Measurements from ENCODE around the gene CLIC6. TPM values are rescaled to one million over a fixed set of nuclear protein-coding genes. Genes with fewer than 3 reads are reported as not detected.

Gene CLIC6
- total RNA-seq, 2 experiments from 2014 or later, result not detected

DNA sequence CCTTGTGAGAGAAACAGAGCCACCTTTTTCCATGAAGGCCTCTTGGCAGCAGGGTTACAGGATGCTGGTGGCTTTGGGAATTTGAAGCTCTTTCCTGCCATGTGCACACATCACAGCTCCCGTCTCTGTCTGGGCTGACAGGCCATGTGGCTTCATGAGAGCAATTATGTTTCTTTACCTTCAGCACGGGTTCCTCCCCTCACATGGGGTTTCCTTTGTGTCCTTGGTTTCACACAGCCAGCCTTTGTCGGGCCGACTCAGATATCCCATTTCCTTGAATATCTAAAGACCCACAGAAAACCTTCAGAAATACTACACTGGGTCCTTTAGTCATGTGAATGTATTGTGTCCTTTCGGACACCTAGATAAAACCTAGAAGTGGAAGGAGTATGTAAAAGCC is 7.1 kb downstream of the CLIC6 start:
- H3K4me1 ChIP-seq (ENCODE audit: insufficient read depth, low read length, poor library complexity, severe bottlenecking), result no peaks in the 10 kb centered on the region
- intact Hi-C loops (cut with micrococcal nuclease; ENCODE audit: unreplicated experiment), result no loop called here
- no peak overlapping the region for H2AFZ ChIP-seq (ENCODE audit: low read length)
- no peaks in the 10 kb centered on the region for H3K79me2 ChIP-seq (ENCODE audit: insufficient read depth, low read depth, low read length)
- TF ChIP-seq, protein P1, sequence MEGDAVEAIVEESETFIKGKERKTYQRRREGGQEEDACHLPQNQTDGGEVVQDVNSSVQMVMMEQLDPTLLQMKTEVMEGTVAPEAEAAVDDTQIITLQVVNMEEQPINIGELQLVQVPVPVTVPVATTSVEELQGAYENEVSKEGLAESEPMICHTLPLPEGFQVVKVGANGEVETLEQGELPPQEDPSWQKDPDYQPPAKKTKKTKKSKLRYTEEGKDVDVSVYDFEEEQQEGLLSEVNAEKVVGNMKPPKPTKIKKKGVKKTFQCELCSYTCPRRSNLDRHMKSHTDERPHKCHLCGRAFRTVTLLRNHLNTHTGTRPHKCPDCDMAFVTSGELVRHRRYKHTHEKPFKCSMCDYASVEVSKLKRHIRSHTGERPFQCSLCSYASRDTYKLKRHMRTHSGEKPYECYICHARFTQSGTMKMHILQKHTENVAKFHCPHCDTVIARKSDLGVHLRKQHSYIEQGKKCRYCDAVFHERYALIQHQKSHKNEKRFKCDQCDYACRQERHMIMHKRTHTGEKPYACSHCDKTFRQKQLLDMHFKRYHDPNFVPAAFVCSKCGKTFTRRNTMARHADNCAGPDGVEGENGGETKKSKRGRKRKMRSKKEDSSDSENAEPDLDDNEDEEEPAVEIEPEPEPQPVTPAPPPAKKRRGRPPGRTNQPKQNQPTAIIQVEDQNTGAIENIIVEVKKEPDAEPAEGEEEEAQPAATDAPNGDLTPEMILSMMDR (conservative IDR thresholded peaks at IDR 0.05; ENCODE audit: low read length), result no peak
- TF ChIP-seq EZH2phosphoT487 (IDR thresholded peaks at IDR 0.05; ENCODE audit: borderline replicate concordance, low read depth, low read length), result no peak
- no peaks in the 10 kb centered on the region for H3K9me2 ChIP-seq (ENCODE audit: insufficient read depth, low read length)
- no peak overlapping the region for H3K4me2 ChIP-seq (ENCODE audit: low read length)
- DNase-seq (ENCODE audit: low spot score), result no peak
- ChIA-PET POLR2A (interaction anchor here (0.7 kb wide), 1 partner anchor 1095 kb away, joined by 3 read pairs; no protein-coding TSS in a partner anchor), CTCF (ENCODE audit: unreplicated experiment) (no interaction called here)
- no peaks in the 10 kb centered on the region for H4K20me1 ChIP-seq (ENCODE audit: insufficient read depth, low read length)
- no peak overlapping the region for H3K4me3 ChIP-seq (ENCODE audit: low read depth, low read length, poor library complexity, severe bottlenecking)
- H3K27ac ChIP-seq (ENCODE audit: low read depth, low read length, poor library complexity, severe bottlenecking), result no peak overlapping the region
- H3K36me3 ChIP-seq (ENCODE audit: insufficient read depth, low read length), result no peaks in the 10 kb centered on the region
- H3K9me3 ChIP-seq (ENCODE audit: low read length), result no peaks in the 10 kb centered on the region
- no TSS peak for BruUV-seq (replicated peaks)

DNA sequence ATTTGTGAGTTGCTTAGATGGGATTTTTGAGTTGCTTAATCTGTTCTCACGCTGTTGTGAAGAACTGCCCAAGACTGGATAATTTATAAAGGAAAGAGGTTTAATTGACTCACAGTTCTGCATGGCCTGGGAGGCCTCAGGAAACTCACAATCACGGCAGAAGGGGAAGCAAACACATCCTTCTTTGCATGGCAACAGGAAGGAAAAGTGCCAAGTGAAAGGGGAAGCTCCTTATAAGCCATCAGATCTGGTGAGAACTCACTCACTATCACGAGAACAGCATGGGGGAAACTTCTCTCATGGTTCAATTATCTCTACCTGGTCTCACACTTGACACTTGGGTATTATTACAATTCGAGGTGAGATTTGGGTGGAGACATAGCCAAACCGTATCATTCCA is 10.3 kb downstream of the CLIC6 start:
- no peaks in the 10 kb centered on the region for H3K79me2 ChIP-seq (ENCODE audit: insufficient read depth, low read depth, low read length)
- TF ChIP-seq, protein P1 (conservative IDR thresholded peaks at IDR 0.05; ENCODE audit: low read length), result no peak
- TF ChIP-seq EZH2phosphoT487 (IDR thresholded peaks at IDR 0.05; ENCODE audit: borderline replicate concordance, low read depth, low read length), result no peak
- no peak overlapping the region for H3K4me2 ChIP-seq (ENCODE audit: low read length)
- H3K9me3 ChIP-seq (ENCODE audit: low read length), result no peaks in the 10 kb centered on the region
- CTCF ChIA-PET (ENCODE audit: unreplicated experiment), result no interaction called here
- no peak overlapping the region for H3K4me3 ChIP-seq (ENCODE audit: low read depth, low read length, poor library complexity, severe bottlenecking)
- BruUV-seq (replicated peaks), result no TSS peak
- intact Hi-C loops (cut with micrococcal nuclease; ENCODE audit: unreplicated experiment), result no loop called here
- POLR2A ChIA-PET, result no interaction called here
- H3K4me1 ChIP-seq (ENCODE audit: insufficient read depth, low read length, poor library complexity, severe bottlenecking), result no peaks in the 10 kb centered on the region
- no peaks in the 10 kb centered on the region for H3K36me3 ChIP-seq (ENCODE audit: insufficient read depth, low read length)
- no peak overlapping the region for H3K27ac ChIP-seq (ENCODE audit: low read depth, low read length, poor library complexity, severe bottlenecking)
- no peak for DNase-seq (ENCODE audit: low spot score)
- H3K9me2 ChIP-seq (ENCODE audit: insufficient read depth, low read length), result no peaks in the 10 kb centered on the region
- H2AFZ ChIP-seq (ENCODE audit: low read length), result no peak overlapping the region
- no peaks in the 10 kb centered on the region for H4K20me1 ChIP-seq (ENCODE audit: insufficient read depth, low read length)

DNA sequence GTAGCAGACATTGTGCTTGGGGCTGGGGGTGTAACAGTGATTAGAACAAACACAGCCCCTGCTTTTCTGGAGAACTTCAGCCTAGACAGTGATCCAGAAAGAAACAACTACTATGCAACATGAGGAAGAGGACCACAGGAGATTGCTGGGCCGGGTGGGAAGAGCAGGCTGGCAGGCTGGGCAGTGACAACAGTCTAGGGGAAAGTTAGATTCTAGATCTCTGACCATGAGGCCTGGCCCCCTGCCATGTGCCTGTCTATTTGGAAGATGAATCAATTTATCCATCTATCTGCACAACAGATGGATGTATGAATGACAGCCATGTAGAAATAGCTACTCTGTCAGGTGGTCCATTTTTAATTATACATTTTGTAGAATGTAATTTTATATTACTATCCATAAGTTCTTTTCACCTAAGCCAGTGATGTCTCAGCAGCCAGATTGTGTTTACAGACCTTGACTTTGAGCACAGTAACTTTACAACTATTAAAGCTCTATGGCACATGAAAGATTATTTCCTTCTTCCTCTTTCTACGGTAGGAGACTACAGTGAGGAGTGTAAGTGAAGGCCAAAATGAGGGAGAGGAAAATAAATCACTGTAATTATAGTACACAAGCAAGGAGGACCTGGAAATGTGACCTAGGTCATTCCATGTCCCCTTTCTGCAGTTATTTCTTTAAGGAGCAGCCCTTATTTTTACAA is 15.5 kb downstream of the CLIC6 start:
- H3K4me1 ChIP-seq (ENCODE audit: insufficient read depth, low read length, poor library complexity, severe bottlenecking), result no peaks in the 10 kb centered on the region
- no peak for DNase-seq (ENCODE audit: low spot score)
- H3K79me2 ChIP-seq (ENCODE audit: insufficient read depth, low read depth, low read length), result no peaks in the 10 kb centered on the region
- no peaks in the 10 kb centered on the region for H3K9me2 ChIP-seq (ENCODE audit: insufficient read depth, low read length)
- intact Hi-C loops (cut with micrococcal nuclease; ENCODE audit: unreplicated experiment), result no loop called here
- no peaks in the 10 kb centered on the region for H4K20me1 ChIP-seq (ENCODE audit: insufficient read depth, low read length)
- no peak overlapping the region for H3K4me2 ChIP-seq (ENCODE audit: low read length)
- H3K27ac ChIP-seq (ENCODE audit: low read depth, low read length, poor library complexity, severe bottlenecking), result no peak overlapping the region
- CTCF ChIA-PET (ENCODE audit: unreplicated experiment), result no interaction called here
- POLR2A ChIA-PET, result no interaction called here
- no peak overlapping the region for H2AFZ ChIP-seq (ENCODE audit: low read length)
- TF ChIP-seq, protein P1 (conservative IDR thresholded peaks at IDR 0.05; ENCODE audit: low read length), result no peak
- TF ChIP-seq EZH2phosphoT487 (IDR thresholded peaks at IDR 0.05; ENCODE audit: borderline replicate concordance, low read depth, low read length), result no peak
- H3K9me3 ChIP-seq (ENCODE audit: low read length), result no peaks in the 10 kb centered on the region
- no peaks in the 10 kb centered on the region for H3K36me3 ChIP-seq (ENCODE audit: insufficient read depth, low read length)
- no TSS peak for BruUV-seq (replicated peaks)
- no peak overlapping the region for H3K4me3 ChIP-seq (ENCODE audit: low read depth, low read length, poor library complexity, severe bottlenecking)

Data from OCI-LY7 (cell line).